Neural progenitor cell (in vitro differentiated cells): Measurements from ENCODE around the gene C20orf96.

Experiments used
- EZH2phosphoT487 ChIP-seq: fragments of 200-600 bp; sonication (generic); IDR thresholded peaks from 2 replicates; pipeline ENCODE4 v1.6.1; 2017; ENCODE audit warnings: antibody characterized with exemption
- TF ChIP-seq, protein P1 (sequence below): fragments of 200-600 bp; sonication (generic); IDR thresholded peaks from 2 replicates; pipeline ENCODE4 v1.5.1; 2017; ENCODE audit warnings: antibody characterized with exemption, mild to moderate bottlenecking

GRCh38 chr20:259981-260380, 30.6 kb downstream of the C20orf96 start:
- TF ChIP-seq, protein P1, sequence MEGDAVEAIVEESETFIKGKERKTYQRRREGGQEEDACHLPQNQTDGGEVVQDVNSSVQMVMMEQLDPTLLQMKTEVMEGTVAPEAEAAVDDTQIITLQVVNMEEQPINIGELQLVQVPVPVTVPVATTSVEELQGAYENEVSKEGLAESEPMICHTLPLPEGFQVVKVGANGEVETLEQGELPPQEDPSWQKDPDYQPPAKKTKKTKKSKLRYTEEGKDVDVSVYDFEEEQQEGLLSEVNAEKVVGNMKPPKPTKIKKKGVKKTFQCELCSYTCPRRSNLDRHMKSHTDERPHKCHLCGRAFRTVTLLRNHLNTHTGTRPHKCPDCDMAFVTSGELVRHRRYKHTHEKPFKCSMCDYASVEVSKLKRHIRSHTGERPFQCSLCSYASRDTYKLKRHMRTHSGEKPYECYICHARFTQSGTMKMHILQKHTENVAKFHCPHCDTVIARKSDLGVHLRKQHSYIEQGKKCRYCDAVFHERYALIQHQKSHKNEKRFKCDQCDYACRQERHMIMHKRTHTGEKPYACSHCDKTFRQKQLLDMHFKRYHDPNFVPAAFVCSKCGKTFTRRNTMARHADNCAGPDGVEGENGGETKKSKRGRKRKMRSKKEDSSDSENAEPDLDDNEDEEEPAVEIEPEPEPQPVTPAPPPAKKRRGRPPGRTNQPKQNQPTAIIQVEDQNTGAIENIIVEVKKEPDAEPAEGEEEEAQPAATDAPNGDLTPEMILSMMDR = no peak
- no peak for TF ChIP-seq EZH2phosphoT487
